ENCODE data around the gene IL17RA.

Gene IL17RA

DNA sequence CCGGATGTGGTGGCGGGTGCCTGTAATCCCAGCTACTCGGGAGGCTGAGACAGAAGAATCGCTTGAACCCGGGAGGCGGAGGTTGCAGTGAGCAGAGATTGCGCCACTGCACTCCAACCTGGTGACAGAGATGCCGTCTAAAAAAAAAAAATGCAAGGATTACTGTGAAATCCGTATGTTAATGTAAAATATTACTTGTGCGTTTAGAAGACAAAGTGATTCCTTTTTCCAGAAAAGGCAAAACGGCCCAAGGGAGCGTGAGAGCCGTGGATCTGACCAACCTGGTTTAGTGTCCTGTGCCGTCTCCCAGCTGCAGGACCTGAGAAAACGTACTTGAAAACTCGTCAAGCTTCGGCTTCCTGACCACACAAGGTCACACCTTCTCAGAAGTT, 73.4 kb downstream of the IL17RA start:
- Histone ChIP-seq H3K9me3 (ENCODE audit: control insufficient read depth in 2 of 2, low read length in 2 of 2) (no peaks in the 10 kb centered on the region), H3K9ac (ENCODE audit: low read length in 2 of 2) (peak overlapping the region; percentile 71 to 78), H3K4me3 (ENCODE audit: low read length in 2 of 2) (peak overlapping the region; percentile 85 to 91), H3K27ac (ENCODE audit: low read length) (peak overlapping the region; percentile 76), H3K36me3 (ENCODE audit: control insufficient read depth in 2 of 2, insufficient read depth in 2 of 2, low read length in 2 of 2) (peaks cover 3 to 4% of the 10 kb centered on the region in 2 donors), H3K4me1 (ENCODE audit: control insufficient read depth, insufficient read depth, low read length) (peaks cover 18% of the 10 kb centered on the region), H3K27me3 (ENCODE audit: control insufficient read depth in 1 of 2, insufficient read depth in 2 of 2, low read length in 2 of 2) (no peaks in the 10 kb centered on the region)

DNA sequence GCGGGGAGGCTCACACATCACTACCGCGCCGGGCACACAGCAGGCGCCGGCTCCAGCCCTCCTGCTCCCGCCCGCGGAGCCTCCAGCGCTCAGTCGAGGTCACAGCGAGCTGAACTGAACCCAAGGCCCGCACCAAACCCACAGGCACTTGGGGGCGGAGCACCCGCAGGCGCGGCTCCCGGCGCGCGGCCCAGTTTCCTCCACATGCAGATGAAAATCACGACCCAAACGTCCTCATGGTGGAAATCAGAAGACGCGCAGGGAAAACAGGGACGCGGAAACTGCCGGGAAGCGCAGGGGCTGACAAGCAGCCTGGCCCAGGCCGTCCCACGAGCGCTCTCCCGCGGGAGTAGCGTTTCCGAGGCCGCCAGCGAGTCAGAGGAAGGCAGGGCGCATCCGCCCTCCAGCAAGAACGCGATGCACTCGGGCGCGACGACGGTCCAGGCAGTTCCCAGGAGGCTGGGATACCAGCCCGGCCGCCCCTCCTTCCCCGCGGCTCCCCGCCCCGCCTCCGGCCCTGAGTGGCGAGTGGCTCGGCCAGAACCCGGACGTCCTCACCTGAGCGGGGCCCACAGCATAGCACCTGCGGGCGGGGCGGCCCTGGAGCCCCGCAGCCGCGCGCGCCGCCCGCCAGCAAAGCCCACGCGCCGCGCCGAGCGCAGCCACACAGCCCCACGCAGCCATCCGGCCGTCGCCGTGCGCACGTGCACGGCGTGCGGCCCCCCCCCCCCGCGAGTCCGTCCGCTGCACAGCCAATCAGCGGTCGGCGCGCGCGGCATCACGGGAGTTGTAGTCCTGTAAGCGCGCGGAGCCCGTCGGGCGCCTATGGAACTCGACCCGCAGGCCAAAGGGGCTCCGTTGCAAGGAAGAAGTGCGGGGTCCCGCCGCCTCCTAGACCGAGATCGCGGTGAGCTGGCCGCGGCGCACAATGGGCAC, 74.0 kb downstream of the IL17RA start, which contains the start of gene HDHD5:
HDHD5 (minus strand) TSS at position 710 of the 936 bp plus-strand sequence; CDS start at position 684, 26 bp downstream.
- Histone ChIP-seq H3K36me3 (ENCODE audit: control insufficient read depth in 2 of 2, insufficient read depth in 2 of 2, low read length in 2 of 2) (peaks cover 3 to 4% of the 10 kb centered on the region in 2 donors), H3K4me1 (ENCODE audit: control insufficient read depth, insufficient read depth, low read length) (peaks cover 18% of the 10 kb centered on the region)

DNA sequence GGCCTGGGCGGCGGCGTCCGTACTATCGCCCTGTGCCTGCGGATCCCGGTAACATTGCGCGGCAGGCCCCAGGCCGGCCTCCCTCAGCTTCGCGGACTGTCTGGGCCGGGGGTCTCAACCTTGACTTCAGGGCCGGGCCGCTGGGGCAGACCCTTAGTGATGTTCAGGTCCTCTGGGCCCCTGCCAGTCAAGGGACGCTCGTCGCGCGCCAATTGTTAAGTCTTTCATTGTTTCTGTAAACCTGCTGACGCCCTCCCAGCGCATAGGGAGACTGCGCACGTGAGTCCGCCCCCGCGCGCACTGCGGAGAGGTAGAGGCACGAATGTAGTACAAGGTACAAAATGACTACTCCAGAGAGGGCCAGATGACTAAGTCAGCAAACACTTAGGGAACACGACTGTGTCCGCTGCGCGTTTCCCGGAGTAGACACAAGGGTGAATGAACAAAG, 74.7 kb downstream of the IL17RA start:
- H3K9ac ChIP-seq (ENCODE audit: low read length in 2 of 2), result peak overlapping the region; percentile 69 to 78
- H3K36me3 ChIP-seq (ENCODE audit: control insufficient read depth in 2 of 2, insufficient read depth in 2 of 2, low read length in 2 of 2), result peaks cover 3 to 4% of the 10 kb centered on the region in 2 donors
- H3K27me3 ChIP-seq (ENCODE audit: control insufficient read depth in 1 of 2, insufficient read depth in 2 of 2, low read length in 2 of 2), result no peaks in the 10 kb centered on the region
- peak overlapping the region; percentile 58 for H3K27ac ChIP-seq (ENCODE audit: low read length)
- H3K4me1 ChIP-seq (ENCODE audit: control insufficient read depth, insufficient read depth, low read length), result peaks cover 18% of the 10 kb centered on the region
- H3K9me3 ChIP-seq (ENCODE audit: control insufficient read depth in 2 of 2, low read length in 2 of 2), result no peaks in the 10 kb centered on the region
- peak overlapping the region; percentile 85 to 91 for H3K4me3 ChIP-seq (ENCODE audit: low read length in 2 of 2)

More for the DNA sequence above, 74.0 kb downstream of the IL17RA start, which contains the start of gene HDHD5:
- Histone ChIP-seq H3K27ac (ENCODE audit: low read length) (peak within 1 kb of the TSS; percentile 76), H3K27me3 (ENCODE audit: control insufficient read depth in 1 of 2, insufficient read depth in 2 of 2, low read length in 2 of 2) (no peaks in the 10 kb centered on the region), H3K9me3 (ENCODE audit: control insufficient read depth in 2 of 2, low read length in 2 of 2) (no peaks in the 10 kb centered on the region), H3K4me3 (ENCODE audit: low read length in 2 of 2) (peak within 1 kb of the TSS; percentile 85 to 91), H3K9ac (ENCODE audit: low read length in 2 of 2) (peak within 1 kb of the TSS; percentile 71 to 78)

DNA sequence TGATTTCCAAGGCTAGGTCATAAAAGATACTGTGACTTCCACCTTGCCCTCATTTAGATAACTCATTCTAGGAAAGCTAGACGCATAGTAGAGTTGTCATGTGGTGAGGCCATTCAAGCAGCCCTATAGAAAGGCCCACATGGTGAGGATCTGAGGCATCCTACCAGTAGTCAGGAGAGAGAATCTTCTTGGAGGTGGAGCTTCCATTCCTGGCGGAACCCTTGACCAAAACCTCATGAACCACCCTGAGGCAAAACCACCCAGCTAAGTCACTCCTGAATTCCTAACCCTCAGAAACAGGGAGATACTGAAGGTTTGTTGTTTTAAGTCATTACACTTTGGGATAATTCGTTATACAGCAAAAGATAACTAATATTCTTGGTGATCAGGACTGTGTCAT, 77.2 kb downstream of the IL17RA start:
- Histone ChIP-seq H3K4me3 (ENCODE audit: low read length in 2 of 2) (no peak overlapping the region), H3K9ac (ENCODE audit: low read length in 2 of 2) (no peak overlapping the region), H3K9me3 (ENCODE audit: control insufficient read depth in 2 of 2, low read length in 2 of 2) (no peaks in the 10 kb centered on the region), H3K4me1 (ENCODE audit: control insufficient read depth, insufficient read depth, low read length) (peaks cover 18% of the 10 kb centered on the region), H3K27ac (ENCODE audit: low read length) (no peak overlapping the region), H3K27me3 (ENCODE audit: control insufficient read depth in 1 of 2, insufficient read depth in 2 of 2, low read length in 2 of 2) (no peaks in the 10 kb centered on the region), H3K36me3 (ENCODE audit: control insufficient read depth in 2 of 2, insufficient read depth in 2 of 2, low read length in 2 of 2) (peaks cover 3% of the 10 kb centered on the region in 2 donors)

DNA sequence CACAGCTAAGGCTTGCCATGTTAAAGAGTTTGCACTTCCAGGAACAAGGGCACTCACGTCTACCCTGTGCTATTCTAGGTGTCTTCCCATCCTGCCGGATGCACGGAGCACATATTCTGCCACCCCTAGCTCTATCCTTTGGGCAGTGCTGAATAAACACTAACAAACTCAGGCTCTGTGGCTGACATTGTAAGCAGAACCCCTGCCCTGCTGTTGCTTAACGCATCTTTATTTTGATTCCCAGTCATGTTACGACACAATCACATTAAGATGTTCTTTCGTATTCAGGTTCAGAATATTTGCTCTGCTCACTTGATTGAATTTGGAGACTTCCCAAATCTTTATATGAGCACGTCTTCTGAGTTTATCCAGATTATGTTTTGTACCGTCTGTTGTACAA, 77.9 kb downstream of the IL17RA start:
- Histone ChIP-seq H3K4me1 (ENCODE audit: control insufficient read depth, insufficient read depth, low read length) (peaks cover 16% of the 10 kb centered on the region), H3K36me3 (ENCODE audit: control insufficient read depth in 2 of 2, insufficient read depth in 2 of 2, low read length in 2 of 2) (peaks cover 0 to 3% of the 10 kb centered on the region in 2 donors), H3K9me3 (ENCODE audit: control insufficient read depth in 2 of 2, low read length in 2 of 2) (no peaks in the 10 kb centered on the region), H3K27ac (ENCODE audit: low read length) (no peak overlapping the region), H3K9ac (ENCODE audit: low read length in 2 of 2) (no peak overlapping the region), H3K27me3 (ENCODE audit: control insufficient read depth in 1 of 2, insufficient read depth in 2 of 2, low read length in 2 of 2) (no peaks in the 10 kb centered on the region), H3K4me3 (ENCODE audit: low read length in 2 of 2) (no peak overlapping the region)

DNA sequence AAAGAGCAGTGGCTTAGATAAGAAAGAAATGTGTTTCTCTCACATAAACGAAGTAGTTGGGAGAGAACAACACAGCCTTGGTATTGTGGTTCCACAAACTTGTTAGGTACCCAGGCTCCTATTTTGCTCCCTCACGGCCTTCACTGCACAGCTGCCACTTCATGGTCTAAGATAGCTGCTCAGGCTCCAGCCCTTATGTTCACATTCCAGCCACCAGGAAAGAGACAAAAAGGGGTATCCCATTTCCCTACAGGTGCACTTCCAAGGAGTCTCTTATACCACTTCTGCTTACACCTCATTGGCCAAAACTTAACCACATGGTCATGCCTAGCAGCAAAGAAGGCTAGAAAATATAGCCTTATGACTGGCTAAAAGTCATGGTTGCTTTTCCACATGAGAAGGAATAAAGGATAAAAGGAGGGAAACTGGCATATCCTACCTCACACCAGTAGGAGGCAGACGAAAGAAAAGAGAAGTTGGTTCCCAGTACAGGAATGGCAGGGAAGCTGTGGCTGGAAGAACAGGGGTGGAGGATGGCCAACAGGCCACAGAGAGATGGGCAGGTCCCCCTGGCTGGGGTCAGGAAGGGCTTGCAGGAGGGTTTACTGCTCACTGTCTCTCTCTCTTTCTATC, 79.7 kb downstream of the IL17RA start:
- Histone ChIP-seq H3K9me3 (ENCODE audit: control insufficient read depth in 2 of 2, low read length in 2 of 2) (no peaks in the 10 kb centered on the region), H3K27me3 (ENCODE audit: control insufficient read depth in 1 of 2, insufficient read depth in 2 of 2, low read length in 2 of 2) (no peaks in the 10 kb centered on the region), H3K9ac (ENCODE audit: low read length in 2 of 2) (no peak overlapping the region), H3K4me1 (ENCODE audit: control insufficient read depth, insufficient read depth, low read length) (peaks cover 7% of the 10 kb centered on the region), H3K27ac (ENCODE audit: low read length) (no peak overlapping the region), H3K4me3 (ENCODE audit: low read length in 2 of 2) (no peak overlapping the region), H3K36me3 (ENCODE audit: control insufficient read depth in 2 of 2, insufficient read depth in 2 of 2, low read length in 2 of 2) (peaks cover 0 to 3% of the 10 kb centered on the region in 2 donors)
